ENCODE measurements around the gene GP1BB. TPM values are rescaled to one million over a fixed set of nuclear protein-coding genes. Genes with fewer than 3 reads are reported as not detected.
A peak's percentile ranks its signal among the peaks of the same experiment; 100 is the strongest.

Gene GP1BB
- polyA plus RNA-seq, 2 of the 4 experiments (the other 2 are of a cell fraction), result 0.06 to 0.48 TPM

- CTCF ChIA-PET, result no interaction called here
- H3K4me3 ChIP-seq, result peak overlapping the region; percentile 36
- no peak for TF ChIP-seq CBX8 (IDR thresholded peaks at IDR 0.05)
- TF ChIP-seq ZNF302 (CRISPR knock-in tag; IDR thresholded peaks at IDR 0.05), result no peak
- TF ChIP-seq SREBF2 (IDR thresholded peaks at IDR 0.05), result no peak
- no peak for TF ChIP-seq RARB (CRISPR knock-in tag; IDR thresholded peaks at IDR 0.05)
- TF ChIP-seq BCL3 (IDR thresholded peaks at IDR 0.05), result no peak
- no peak for TF ChIP-seq EHF (CRISPR knock-in tag; IDR thresholded peaks at IDR 0.05)
- TF ChIP-seq NPAS2 (CRISPR knock-in tag; IDR thresholded peaks at IDR 0.05; ENCODE audit: borderline replicate concordance), result no peak
- TF ChIP-seq CHD4 (IDR thresholded peaks at IDR 0.05; ENCODE audit: borderline replicate concordance), result no peak
- TF ChIP-seq RAD21 (conservative IDR thresholded peaks at IDR 0.05 in 1 of 2, IDR thresholded peaks at IDR 0.05 in 1 of 2), result no peak
- no peak for TF ChIP-seq KDM1A (IDR thresholded peaks at IDR 0.05; ENCODE audit: low read depth)
- TF ChIP-seq POLR2AphosphoS2 (conservative IDR thresholded peaks at IDR 0.05; ENCODE audit: low read length), result no peak
- no peak for TF ChIP-seq EP300 (IDR thresholded peaks at IDR 0.05)
- no peak for TF ChIP-seq CEBPB (IDR thresholded peaks at IDR 0.05)
- no peak for TF ChIP-seq RCOR1 (IDR thresholded peaks at IDR 0.05; ENCODE audit: low read depth, low read length)
- no peak for TF ChIP-seq ELK1 (IDR thresholded peaks at IDR 0.05; ENCODE audit: low read depth, low read length)
- no peak for TF ChIP-seq JUNB (IDR thresholded peaks at IDR 0.05)
- TF ChIP-seq PBX3 (IDR thresholded peaks at IDR 0.05), result no peak
Observed at GRCh38 chr22:19760951-19761724, 37.8 kb downstream of the GP1BB start.

GRCh38 chr22:19761725-19762567 is 38.6 kb downstream of the GP1BB start:
- peak in 1 of 2 experiments; percentile 22; a peak in 3 of 6 replicates for ATAC-seq
- DNase-seq (ENCODE audit: low read depth in 1 of 2, low spot score in 1 of 2), result no peak
- WGBS (ENCODE audit: missing lambda C conversion rate), result 90% methylated on average over 19 of the region's 33 CpGs
- peak overlapping the region; percentile 59; the same call in 2 of the 3 replicates for H3K4me2 ChIP-seq
- H3K4me3 ChIP-seq, result peak overlapping the region; percentile 36; the same call in 1 of the 3 replicates
- CTCF ChIA-PET, result interaction anchor here (1.7 to 2.8 kb wide), 2 partner anchors 31 to 148 kb away, joined by 10 to 11 read pairs; no protein-coding TSS in a partner anchor
- no peak for FAIRE-seq
- POLR2A ChIA-PET, result no interaction called here
- H3K27ac ChIP-seq, result no peak overlapping the region
- no peaks in the 10 kb centered on the region for H3K9me3 ChIP-seq
- peaks cover 3% of the 10 kb centered on the region; the same call in 1 of the 3 replicates for H3K4me1 ChIP-seq
- TF ChIP-seq NPAS2 (CRISPR knock-in tag; IDR thresholded peaks at IDR 0.05; ENCODE audit: borderline replicate concordance) (no peak), ESRRA (IDR thresholded peaks at IDR 0.05; ENCODE audit: borderline replicate concordance, low read length) (no peak), HOXB13 (CRISPR knock-in tag; IDR thresholded peaks at IDR 0.05; ENCODE audit: low read depth) (no peak), HDAC2 (IDR thresholded peaks at IDR 0.05) (no peak), TFCP2L1 (CRISPR knock-in tag; IDR thresholded peaks at IDR 0.05) (no peak), HES2 (IDR thresholded peaks at IDR 0.05) (no peak), HOXA7 (CRISPR knock-in tag; IDR thresholded peaks at IDR 0.05) (no peak), TP53 (CRISPR knock-in tag; IDR thresholded peaks at IDR 0.05) (no peak), KDM1A (IDR thresholded peaks at IDR 0.05; ENCODE audit: low read depth) (no peak), CHD2 (IDR thresholded peaks at IDR 0.05; ENCODE audit: low read length, partially characterized antibody) (no peak), CEBPB (IDR thresholded peaks at IDR 0.05) (no peak), RNF2 (IDR thresholded peaks at IDR 0.05; ENCODE audit: borderline replicate concordance, low read depth) (no peak), ELK1 (IDR thresholded peaks at IDR 0.05; ENCODE audit: low read depth, low read length) (no peak), FOSL2 (IDR thresholded peaks at IDR 0.05) (no peak), FOSL2 (CRISPR knock-in tag; IDR thresholded peaks at IDR 0.05) (no peak), HMGXB4 (CRISPR knock-in tag; IDR thresholded peaks at IDR 0.05; ENCODE audit: borderline replicate concordance) (no peak)

More at GRCh38 chr22:19760951-19761724, 37.8 kb downstream of the GP1BB start:
- Histone ChIP-seq H3K9me3 (no peaks in the 10 kb centered on the region), H3K4me1 (peaks cover 4% of the 10 kb centered on the region; the same call in 1 of the 3 replicates), H3K4me2 (peak overlapping the region; percentile 59), H3K27ac (peak overlapping the region; percentile 65 to 90)
- WGBS (ENCODE audit: missing lambda C conversion rate), result 84% methylated on average over 36 of the region's 117 CpGs
- FAIRE-seq, result no peak
- no peak for ATAC-seq
- no peak for DNase-seq (ENCODE audit: low read depth in 1 of 2, low spot score in 1 of 2)
- POLR2A ChIA-PET, result no interaction called here

Measured in A549 (cell line).